ENCODE measurements around the gene EBF3. TPM values are rescaled to one million over a fixed set of nuclear protein-coding genes. Genes with fewer than 3 reads are reported as not detected.

EBF3 gene
- total and polyA plus RNA-seq, 4 donors: 0.13 to 23.3 (median 4.3) TPM

- no peak for ATAC-seq (ENCODE audit: low FRiP score)
- WGBS, 2 donors: 83% methylated on average over 7 of the region's 7 CpGs
- intact Hi-C loops (cut with DNase I): no loop called here
- Histone ChIP-seq H3K27me3 (ENCODE audit: control insufficient read depth in 1 of 2, insufficient read depth in 2 of 2, low read length in 1 of 2) (no peaks in the 10 kb centered on the region), H3K9me3 (ENCODE audit: control insufficient read depth, low read length) (peaks cover 7% of the 10 kb centered on the region), H3K27ac (ENCODE audit: low read depth in 1 of 2, low read length in 2 of 2) (no peak overlapping the region), H3K36me3 (ENCODE audit: control insufficient read depth in 1 of 2, insufficient read depth in 2 of 2, low read length in 1 of 2) (no peaks in the 10 kb centered on the region), H3K4me1 (ENCODE audit: control insufficient read depth in 1 of 2, insufficient read depth in 2 of 2, low read length in 2 of 2) (no peaks in the 10 kb centered on the region), H3K4me3 (ENCODE audit: low read length in 2 of 2) (no peak overlapping the region)
- no peak for DNase-seq
These were observed 171.9 kb downstream of the EBF3 start for GRCh38 chr10:129792141-129792540.

DNA sequence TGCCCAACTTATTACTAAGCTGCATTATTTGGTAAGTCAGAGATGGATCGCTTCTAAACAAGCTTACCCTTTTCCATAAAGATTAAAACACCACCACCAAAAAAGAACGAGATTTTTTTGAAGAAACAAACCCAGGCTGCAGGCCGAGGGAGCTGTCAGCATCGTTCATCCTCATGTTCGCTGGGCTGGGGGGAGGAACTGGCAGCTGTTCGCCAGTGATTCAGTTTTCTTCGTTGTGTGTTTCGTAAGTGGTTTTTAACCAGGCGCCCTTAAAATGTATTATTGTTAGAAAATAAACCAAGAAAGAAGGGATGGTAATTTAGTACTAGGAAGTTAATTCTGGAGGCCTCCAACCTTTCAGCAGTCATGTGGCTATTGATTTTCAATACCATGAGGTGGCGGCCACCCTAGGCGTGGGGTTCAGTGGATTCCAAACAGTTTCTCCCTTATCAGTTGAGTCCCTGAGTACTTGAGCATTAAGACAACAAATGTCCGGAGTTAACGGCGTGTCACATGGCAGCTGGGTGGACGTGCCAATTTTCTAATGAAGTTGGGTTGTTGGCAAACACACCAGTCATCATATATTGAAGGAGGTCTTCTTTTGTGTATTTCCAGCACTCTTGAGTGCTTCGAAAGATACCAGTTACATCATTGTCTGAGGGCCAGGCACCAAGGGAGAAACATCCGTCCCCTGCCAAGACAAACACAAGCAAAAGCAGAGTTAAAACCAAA, 173.2 kb downstream of the EBF3 start:
- peaks cover 7% of the 10 kb centered on the region for H3K9me3 ChIP-seq (ENCODE audit: control insufficient read depth, low read length)
- no peaks in the 10 kb centered on the region for H3K4me1 ChIP-seq (ENCODE audit: control insufficient read depth in 1 of 2, insufficient read depth in 2 of 2, low read length in 2 of 2)
- 74 to 78% methylated on average over 17 of the region's 17 CpGs for WGBS, 2 donors
- DNase-seq (peak in 1 of 2 donors; percentile 57), ATAC-seq (ENCODE audit: low FRiP score) (no peak)
- H3K27ac ChIP-seq (ENCODE audit: low read depth in 1 of 2, low read length in 2 of 2): no peak overlapping the region
- H3K4me3 ChIP-seq (ENCODE audit: low read length in 2 of 2): no peak overlapping the region
- intact Hi-C loops (cut with DNase I): no loop called here
- H3K36me3 ChIP-seq (ENCODE audit: control insufficient read depth in 1 of 2, insufficient read depth in 2 of 2, low read length in 1 of 2): no peaks in the 10 kb centered on the region
- no peaks in the 10 kb centered on the region for H3K27me3 ChIP-seq (ENCODE audit: control insufficient read depth in 1 of 2, insufficient read depth in 2 of 2, low read length in 1 of 2)

DNA sequence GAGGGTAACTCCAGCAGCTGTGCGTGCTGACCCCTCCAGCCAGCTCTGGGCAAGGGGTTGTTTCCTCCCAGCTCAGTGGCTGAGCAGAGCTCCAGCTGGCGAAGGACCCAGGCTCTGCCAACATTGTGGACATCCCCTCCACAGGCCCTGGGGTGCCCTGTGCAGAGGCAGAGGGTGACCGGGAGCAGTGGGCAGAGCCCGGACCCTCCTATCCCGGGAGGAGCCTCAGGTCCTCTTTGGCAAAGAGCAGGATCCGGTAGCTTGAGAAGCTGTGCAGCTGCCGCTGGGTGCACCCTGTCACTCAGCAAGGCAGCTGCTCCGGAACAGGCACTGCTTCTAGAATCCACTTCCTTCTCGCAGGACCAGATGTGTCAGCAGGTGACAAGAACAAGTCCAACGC, 175.9 kb downstream of the EBF3 start:
- peak; percentile 27 to 55 for DNase-seq
- 85 to 90% methylated on average over 10 of the region's 10 CpGs for WGBS, 2 donors
- Histone ChIP-seq H3K27me3 (ENCODE audit: control insufficient read depth in 1 of 2, insufficient read depth in 2 of 2, low read length in 1 of 2) (no peaks in the 10 kb centered on the region), H3K27ac (ENCODE audit: low read depth in 1 of 2, low read length in 2 of 2) (no peak overlapping the region), H3K36me3 (ENCODE audit: control insufficient read depth in 1 of 2, insufficient read depth in 2 of 2, low read length in 1 of 2) (no peaks in the 10 kb centered on the region), H3K9me3 (ENCODE audit: control insufficient read depth, low read length) (peaks cover 5% of the 10 kb centered on the region), H3K4me1 (ENCODE audit: control insufficient read depth in 1 of 2, insufficient read depth in 2 of 2, low read length in 2 of 2) (no peaks in the 10 kb centered on the region), H3K4me3 (ENCODE audit: low read length in 2 of 2) (no peak overlapping the region)
- no peak for ATAC-seq (ENCODE audit: low FRiP score)
- intact Hi-C loops (cut with DNase I): no loop called here

DNA sequence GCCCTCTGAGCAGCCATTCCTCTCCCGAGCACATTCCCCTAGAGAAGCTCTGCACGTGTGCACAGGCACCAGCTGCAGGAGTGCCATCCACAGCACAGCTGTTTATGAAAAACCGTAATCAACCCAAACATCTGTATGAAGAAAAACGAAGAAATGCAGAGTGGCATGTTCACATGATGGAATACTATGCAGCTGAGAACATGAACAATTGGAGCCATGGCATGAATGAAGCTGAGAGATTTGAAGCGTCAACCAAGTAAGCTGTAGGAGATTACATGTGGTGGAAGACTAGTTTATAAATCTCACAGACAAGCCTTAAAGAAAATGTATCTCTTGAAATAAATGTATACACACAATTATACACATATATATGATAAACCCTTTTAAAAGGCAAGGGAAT, 176.5 kb downstream of the EBF3 start:
- no peak overlapping the region for H3K4me3 ChIP-seq (ENCODE audit: low read length in 2 of 2)
- WGBS, 2 donors: 78 to 85% methylated on average over 5 of the region's 5 CpGs
- DNase-seq: no peak
- H3K27ac ChIP-seq (ENCODE audit: low read depth in 1 of 2, low read length in 2 of 2): no peak overlapping the region
- H3K9me3 ChIP-seq (ENCODE audit: control insufficient read depth, low read length): peaks cover 2% of the 10 kb centered on the region
- H3K27me3 ChIP-seq (ENCODE audit: control insufficient read depth in 1 of 2, insufficient read depth in 2 of 2, low read length in 1 of 2): no peaks in the 10 kb centered on the region
- no peaks in the 10 kb centered on the region for H3K4me1 ChIP-seq (ENCODE audit: control insufficient read depth in 1 of 2, insufficient read depth in 2 of 2, low read length in 2 of 2)
- ATAC-seq (ENCODE audit: low FRiP score): no peak
- intact Hi-C loops (cut with DNase I): no loop called here
- no peaks in the 10 kb centered on the region for H3K36me3 ChIP-seq (ENCODE audit: control insufficient read depth in 1 of 2, insufficient read depth in 2 of 2, low read length in 1 of 2)

GRCh38 chr10:129786216-129786615, 177.9 kb downstream of the EBF3 start:
- DNase-seq (no peak), ATAC-seq (ENCODE audit: low FRiP score) (no peak)
- WGBS, 2 donors: 33 to 38% methylated on average over 10 of the region's 10 CpGs
- H3K27ac ChIP-seq (ENCODE audit: low read depth in 1 of 2, low read length in 2 of 2): no peak overlapping the region
- H3K9me3 ChIP-seq (ENCODE audit: control insufficient read depth, low read length): peaks cover 2% of the 10 kb centered on the region
- no peak overlapping the region for H3K4me3 ChIP-seq (ENCODE audit: low read length in 2 of 2)
- H3K27me3 ChIP-seq (ENCODE audit: control insufficient read depth in 1 of 2, insufficient read depth in 2 of 2, low read length in 1 of 2): no peaks in the 10 kb centered on the region
- no peaks in the 10 kb centered on the region for H3K36me3 ChIP-seq (ENCODE audit: control insufficient read depth in 1 of 2, insufficient read depth in 2 of 2, low read length in 1 of 2)
- no peaks in the 10 kb centered on the region for H3K4me1 ChIP-seq (ENCODE audit: control insufficient read depth in 1 of 2, insufficient read depth in 2 of 2, low read length in 2 of 2)
- intact Hi-C loops (cut with DNase I): no loop called here

DNA sequence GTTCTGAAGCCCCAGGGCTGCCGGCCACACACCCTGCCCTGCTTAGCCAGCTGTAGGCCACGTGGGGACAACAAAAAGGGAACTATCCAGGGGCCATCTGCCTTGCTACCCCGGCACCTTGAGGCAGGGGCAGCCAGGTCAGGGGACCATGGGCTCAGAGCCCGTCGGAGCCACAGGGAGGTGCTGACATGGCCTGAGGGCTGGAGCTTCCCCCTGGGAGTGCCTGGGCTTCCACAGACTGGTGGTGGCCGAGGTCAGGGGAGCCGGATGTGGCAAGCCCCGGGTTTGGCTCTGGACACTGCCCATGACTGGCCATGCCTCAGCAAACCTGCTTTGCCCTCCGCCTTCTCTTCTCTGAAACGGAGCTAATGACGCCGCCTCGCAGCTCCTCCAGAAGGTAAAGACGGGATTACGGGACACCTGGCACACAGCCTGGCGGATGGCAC, 178.5 kb downstream of the EBF3 start:
- H3K9me3 ChIP-seq (ENCODE audit: control insufficient read depth, low read length): peaks cover 2% of the 10 kb centered on the region
- 86 to 88% methylated on average over 16 of the region's 16 CpGs for WGBS, 2 donors
- intact Hi-C loops (cut with DNase I): no loop called here

More for the DNA sequence above, 178.5 kb downstream of the EBF3 start:
- Histone ChIP-seq H3K36me3 (ENCODE audit: control insufficient read depth in 1 of 2, insufficient read depth in 2 of 2, low read length in 1 of 2) (no peaks in the 10 kb centered on the region), H3K4me3 (ENCODE audit: low read length in 2 of 2) (no peak overlapping the region), H3K4me1 (ENCODE audit: control insufficient read depth in 1 of 2, insufficient read depth in 2 of 2, low read length in 2 of 2) (no peaks in the 10 kb centered on the region), H3K27ac (ENCODE audit: low read depth in 1 of 2, low read length in 2 of 2) (no peak overlapping the region), H3K27me3 (ENCODE audit: control insufficient read depth in 1 of 2, insufficient read depth in 2 of 2, low read length in 1 of 2) (no peaks in the 10 kb centered on the region)
- ATAC-seq (ENCODE audit: low FRiP score) (no peak), DNase-seq (peak in 1 of 2 donors; percentile 59)

Small RNAs within 50 kb of the gene (microRNA-seq; reads per million reads assigned to microRNA genes)
- 0 reads per million in 2 donors for gene MIR4297

Other genes with a start within 250 kb of the EBF3 start
- 1 to 10 TPM; 1.9 to 3.2 TPM for gene C10orf143, start 146.6 kb upstream of the EBF3 start, total RNA-seq
- 1 to 10 TPM; 6.9 to 7.5 TPM for gene C10orf143, start 146.6 kb upstream of the EBF3 start, polyA plus RNA-seq
- gene GLRX3, start 172.1 kb upstream of the EBF3 start, total RNA-seq: 10 to 100 TPM; 47.1 to 50.0 TPM
- gene GLRX3, start 172.1 kb upstream of the EBF3 start, polyA plus RNA-seq: 10 to 100 TPM; 58.2 to 95.3 TPM